ENCODE measurements around the gene PEPD. TPM values are rescaled to one million over a fixed set of nuclear protein-coding genes. Genes with fewer than 3 reads are reported as not detected.

The PEPD gene
- polyA plus RNA-seq, 3 donors, result 61.5 to 218 (median 171) TPM

- TF ChIP-seq CTCF (IDR thresholded peaks at IDR 0.05), result no peak
- peaks cover 7 to 24% (median 21%) of the 10 kb centered on the region in 3 donors for H3K27me3 Mint-ChIP-seq (ENCODE audit: low read depth in 3 of 3)
These were observed 170.9 kb downstream of the PEPD start for GRCh38 chr19:33350538-33351309.

GRCh38 chr19:33349319-33350289 lies 172.0 kb downstream of the PEPD start:
- no peak overlapping the region for H3K27ac Mint-ChIP-seq
- Histone ChIP-seq H3K27me3 (ENCODE audit: control insufficient read depth in 2 of 2, insufficient read depth in 2 of 2, low read length in 2 of 2) (peaks cover 0 to 9% of the 10 kb centered on the region in 2 donors), H4K20me1 (ENCODE audit: insufficient read depth, low read length) (no peaks in the 10 kb centered on the region), H3K36me3 (replicated peaks in 1 of 2; ENCODE audit: control insufficient read depth in 1 of 2, insufficient read depth in 2 of 2, low read length in 2 of 2) (no peaks in the 10 kb centered on the region), H3K9ac (ENCODE audit: insufficient read depth, low read length, poor library complexity, severe bottlenecking) (no peak overlapping the region), H2AFZ (ENCODE audit: insufficient read depth, low read depth, low read length, poor library complexity, severe bottlenecking) (no peak overlapping the region), H3K4me3 (replicated peaks in 1 of 3; ENCODE audit: low read depth in 2 of 3, low read length in 3 of 3) (no peak overlapping the region), H3K79me2 (ENCODE audit: insufficient read depth, low read length) (no peaks in the 10 kb centered on the region), H3K4me2 (replicated peaks; ENCODE audit: extremely low read depth, low read length, poor library complexity, severe bottlenecking) (no peak overlapping the region), H3K27ac (ENCODE audit: low read depth in 1 of 2, low read length in 2 of 2) (no peak overlapping the region), H3K4me1 (ENCODE audit: control insufficient read depth in 1 of 2, insufficient read depth in 2 of 2, low read length in 2 of 2) (no peaks in the 10 kb centered on the region), H3K9me3 (replicated peaks in 1 of 2; ENCODE audit: control insufficient read depth in 1 of 2, insufficient read depth in 1 of 2, low read length in 2 of 2) (no peaks in the 10 kb centered on the region)
- DNase-seq, result no peak
- TF ChIP-seq CTCF (IDR thresholded peaks at IDR 0.05), result no peak
- H3K4me1 Mint-ChIP-seq, result peaks cover 4% of the 10 kb centered on the region
- intact Hi-C loops (cut with micrococcal nuclease), result no loop called here
- peaks cover 0 to 9% (median 0%) of the 10 kb centered on the region in 7 donors for H3K9me3 Mint-ChIP-seq
- H3K36me3 Mint-ChIP-seq, result no peaks in the 10 kb centered on the region
- H3K4me3 Mint-ChIP-seq, result no peak overlapping the region
- peaks cover 9 to 27% (median 26%) of the 10 kb centered on the region in 3 donors for H3K27me3 Mint-ChIP-seq (ENCODE audit: low read depth in 3 of 3)
- WGBS (ENCODE audit: insufficient coverage), result 97% methylated on average over 6 of the region's 12 CpGs

More at GRCh38 chr19:33350538-33351309, 170.9 kb downstream of the PEPD start:
- H2AFZ ChIP-seq (ENCODE audit: insufficient read depth, low read depth, low read length, poor library complexity, severe bottlenecking), result no peak overlapping the region
- H3K27me3 ChIP-seq (ENCODE audit: control insufficient read depth in 2 of 2, insufficient read depth in 2 of 2, low read length in 2 of 2), result peaks cover 0 to 7% of the 10 kb centered on the region in 2 donors
- Mint-ChIP-seq H3K4me1 (peaks cover 4% of the 10 kb centered on the region), H3K36me3 (peaks cover 0 to 1% of the 10 kb centered on the region in 2 donors), H3K27ac (no peak overlapping the region), H3K4me3 (no peak overlapping the region), H3K9me3 (peaks cover 5 to 17% (median 7%) of the 10 kb centered on the region in 7 donors)
- H3K9ac ChIP-seq (ENCODE audit: insufficient read depth, low read length, poor library complexity, severe bottlenecking), result no peak overlapping the region
- 97% methylated on average over 5 of the region's 12 CpGs for WGBS (ENCODE audit: insufficient coverage)
- no peak for DNase-seq
- no peak overlapping the region for H3K4me3 ChIP-seq (replicated peaks in 1 of 3; ENCODE audit: low read depth in 2 of 3, low read length in 3 of 3)
- no peaks in the 10 kb centered on the region for H3K79me2 ChIP-seq (ENCODE audit: insufficient read depth, low read length)
- peaks cover 5 to 6% of the 10 kb centered on the region in 2 donors for H3K9me3 ChIP-seq (replicated peaks in 1 of 2; ENCODE audit: control insufficient read depth in 1 of 2, insufficient read depth in 1 of 2, low read length in 2 of 2)
- H4K20me1 ChIP-seq (ENCODE audit: insufficient read depth, low read length), result no peaks in the 10 kb centered on the region
- H3K27ac ChIP-seq (ENCODE audit: low read depth in 1 of 2, low read length in 2 of 2), result no peak overlapping the region
- no peaks in the 10 kb centered on the region for H3K36me3 ChIP-seq (replicated peaks in 1 of 2; ENCODE audit: control insufficient read depth in 1 of 2, insufficient read depth in 2 of 2, low read length in 2 of 2)
- intact Hi-C loops (cut with micrococcal nuclease), result no loop called here
- H3K4me2 ChIP-seq (replicated peaks; ENCODE audit: extremely low read depth, low read length, poor library complexity, severe bottlenecking), result no peak overlapping the region
- no peaks in the 10 kb centered on the region for H3K4me1 ChIP-seq (ENCODE audit: control insufficient read depth in 1 of 2, insufficient read depth in 2 of 2, low read length in 2 of 2)
